ENCODE data around the gene JAK3.

Gene JAK3

GRCh38 chr19:17854061-17854460 lies 6.3 kb upstream of the JAK3 start:
- TF ChIP-seq CTCF (IDR thresholded peaks at IDR 0.05), result no peak

- no peak for TF ChIP-seq CTCF (IDR thresholded peaks at IDR 0.05)
Measured at GRCh38 chr19:17848595-17849292, 962 bp upstream of the JAK3 start.

GRCh38 chr19:17846146-17846545 lies 1.6 kb downstream of the JAK3 start:
- no peak for TF ChIP-seq CTCF (IDR thresholded peaks at IDR 0.05)

- TF ChIP-seq CTCF (IDR thresholded peaks at IDR 0.05), result no peak
Measured at GRCh38 chr19:17843908-17844490, 3.8 kb downstream of the JAK3 start.

- TF ChIP-seq CTCF (IDR thresholded peaks at IDR 0.05), result no peak
Measured at GRCh38 chr19:17843292-17843827, 4.4 kb downstream of the JAK3 start.

- no peak for TF ChIP-seq CTCF (IDR thresholded peaks at IDR 0.05)
Measured at GRCh38 chr19:17842663-17843291, 5.0 kb downstream of the JAK3 start.

- no peak for TF ChIP-seq CTCF (IDR thresholded peaks at IDR 0.05)
Measured at GRCh38 chr19:17841810-17842662, 5.7 kb downstream of the JAK3 start.

All from LNCAP (cell line).